ENCODE measurements around the gene BARHL1. TPM values are rescaled to one million over a fixed set of nuclear protein-coding genes. Genes with fewer than 3 reads are reported as not detected.
A peak's percentile ranks its signal among the peaks of the same experiment; 100 is the strongest.

Gene BARHL1
- total and polyA plus RNA-seq, 2 of the 4 experiments (the other 2 are of a cell fraction), result not detected

DNA sequence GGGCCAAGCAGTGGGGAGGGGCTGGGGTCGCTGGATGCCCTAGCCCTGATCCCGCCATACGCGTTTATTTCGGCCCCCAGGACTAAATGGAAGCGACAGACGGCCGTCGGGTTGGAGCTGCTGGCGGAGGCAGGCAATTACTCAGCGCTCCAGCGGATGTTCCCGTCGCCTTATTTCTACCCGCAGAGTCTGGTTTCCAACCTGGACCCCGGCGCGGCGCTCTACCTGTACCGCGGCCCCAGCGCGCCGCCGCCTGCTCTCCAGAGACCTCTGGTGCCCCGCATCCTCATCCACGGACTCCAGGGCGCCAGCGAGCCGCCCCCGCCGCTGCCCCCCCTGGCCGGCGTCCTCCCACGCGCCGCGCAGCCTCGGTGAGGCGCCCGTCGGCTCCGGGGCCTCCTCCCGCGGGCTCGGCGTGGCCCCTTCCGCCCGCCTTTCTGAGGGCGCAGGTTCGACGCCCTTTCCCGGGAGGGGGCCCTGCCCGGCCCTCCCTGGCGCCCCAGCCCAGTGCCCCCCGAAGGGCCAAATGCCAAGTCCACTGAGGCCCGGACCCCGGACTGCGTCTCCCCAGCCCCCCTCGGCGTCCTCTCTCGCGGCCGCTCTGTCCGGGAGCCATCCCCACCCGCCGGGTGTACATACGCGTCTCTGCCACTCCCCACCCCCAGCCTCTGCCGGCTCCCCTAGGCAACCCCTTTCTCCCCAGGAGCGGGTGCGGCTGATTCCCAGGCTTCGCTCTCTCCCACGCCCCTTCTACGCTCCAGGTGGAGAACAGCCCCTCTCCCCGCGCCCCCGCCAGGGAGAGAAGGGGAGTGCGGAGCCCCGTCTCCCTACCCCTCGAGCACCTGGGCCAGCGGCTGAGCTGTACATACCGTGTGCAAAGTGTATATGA lies 7.0 kb downstream of the BARHL1 start:
- Histone ChIP-seq H2BK5ac (ENCODE audit: low read depth, low read length, poor library complexity, severe bottlenecking) (no peak overlapping the region), H4K5ac (ENCODE audit: low read depth, low read length) (no peak overlapping the region), H3K4me3 (ENCODE audit: insufficient read depth, low read depth, low read length) (no peak overlapping the region), H2AK5ac (ENCODE audit: low read depth, low read length) (no peak overlapping the region), H4K91ac (ENCODE audit: insufficient read depth, low read depth, low read length) (no peak overlapping the region), H3K27me3 (ENCODE audit: control insufficient read depth, insufficient read depth, low read length) (peaks cover 77% of the 10 kb centered on the region), H2AK9ac (replicated peaks; ENCODE audit: low read depth, low read length, poor library complexity) (peak overlapping the region; percentile 50), H4K8ac (ENCODE audit: low read depth in 2 of 2, low read length in 2 of 2) (no peak overlapping the region), H3K9ac (ENCODE audit: low read depth, low read length) (no peak overlapping the region), H3K4ac (ENCODE audit: low read depth, low read length) (no peak overlapping the region), H4K20me1 (ENCODE audit: insufficient read depth, low read length) (peaks cover 46% of the 10 kb centered on the region), H3K18ac (ENCODE audit: low read depth, low read length) (no peak overlapping the region), H3K36me3 (ENCODE audit: control insufficient read depth, insufficient read depth, low read length) (peaks cover 4% of the 10 kb centered on the region; the same call in 1 of the 2 replicates), H3K79me1 (ENCODE audit: low read depth in 1 of 2, low read length in 2 of 2) (no peaks in the 10 kb centered on the region), H3K14ac (replicated peaks; ENCODE audit: low read depth, low read length) (no peak overlapping the region), H3K56ac (ENCODE audit: extremely low read depth, insufficient read depth, low read length) (no peak overlapping the region), H3K4me2 (ENCODE audit: low read depth, low read length) (no peak overlapping the region), H2AFZ (replicated peaks; ENCODE audit: low read length, poor library complexity) (no peak overlapping the region), H3K9me3 (ENCODE audit: control insufficient read depth, insufficient read depth, low read length) (peaks cover 2% of the 10 kb centered on the region), H2BK120ac (ENCODE audit: low read depth, low read length) (no peak overlapping the region), H3K23ac (ENCODE audit: low read depth, low read length) (no peak overlapping the region), H3K4me1 (ENCODE audit: control insufficient read depth, insufficient read depth, low read length) (no peaks in the 10 kb centered on the region; the same call in 1 of the 2 replicates), H2BK15ac (ENCODE audit: low read depth, low read length) (no peak overlapping the region), H3K9me1 (ENCODE audit: insufficient read depth, low read length) (no peaks in the 10 kb centered on the region; the same call in 1 of the 2 replicates), H2BK20ac (ENCODE audit: low read depth, low read length) (no peak overlapping the region), H3K27ac (ENCODE audit: insufficient read depth, low read length) (no peak overlapping the region)
- DNase-seq (no peak), ATAC-seq (ENCODE audit: low read depth) (0 out of 2 replicates have a peak, but pooled peaks have one; percentile 10)
- no TSS peak for BruUV-seq (replicated peaks)
- intact Hi-C loops (cut with micrococcal nuclease) (no loop called here), in situ Hi-C loops (cut with MboI; ENCODE audit: low sequenced_read_pairs) (no loop called here), dilution Hi-C loops (cut with HindIII; ENCODE audit: low sequenced_read_pairs, unreplicated experiment) (no loop called here)
- ChIA-PET CTCF (no interaction called here), POLR2A (ENCODE audit: unreplicated experiment) (no interaction called here)
- no peak for TF ChIP-seq BHLHE40 (IDR thresholded peaks at IDR 0.05; ENCODE audit: low read depth, low read length)
- TF ChIP-seq FOS (IDR thresholded peaks at IDR 0.05; ENCODE audit: low read depth, low read length), result no peak
- no peak for TF ChIP-seq MAFK (IDR thresholded peaks at IDR 0.05; ENCODE audit: low read depth, low read length)
- TF ChIP-seq CHD1 (IDR thresholded peaks at IDR 0.05; ENCODE audit: low read depth, low read length), result no peak
- no peak for TF ChIP-seq NFE2L2 (IDR thresholded peaks at IDR 0.05; ENCODE audit: low read depth, low read length)
- TF ChIP-seq RFX5 (IDR thresholded peaks at IDR 0.05; ENCODE audit: low read depth, low read length), result no peak
- 3% methylated on average over 27 of the region's 83 CpGs; no CpG with 5 or more reads in 1 of the 2 experiments for WGBS, 2 experiments (ENCODE audit: extremely low coverage in 2 of 2, insufficient read length in 1 of 2)

Data from IMR-90 (cell line).